ENCODE data around the gene CELF5. TPM values are rescaled to one million over a fixed set of nuclear protein-coding genes. Genes with fewer than 3 reads are reported as not detected.

CELF5 gene
- total RNA-seq, 1 experiment from 2014 or later, result 7.7 TPM

DNA sequence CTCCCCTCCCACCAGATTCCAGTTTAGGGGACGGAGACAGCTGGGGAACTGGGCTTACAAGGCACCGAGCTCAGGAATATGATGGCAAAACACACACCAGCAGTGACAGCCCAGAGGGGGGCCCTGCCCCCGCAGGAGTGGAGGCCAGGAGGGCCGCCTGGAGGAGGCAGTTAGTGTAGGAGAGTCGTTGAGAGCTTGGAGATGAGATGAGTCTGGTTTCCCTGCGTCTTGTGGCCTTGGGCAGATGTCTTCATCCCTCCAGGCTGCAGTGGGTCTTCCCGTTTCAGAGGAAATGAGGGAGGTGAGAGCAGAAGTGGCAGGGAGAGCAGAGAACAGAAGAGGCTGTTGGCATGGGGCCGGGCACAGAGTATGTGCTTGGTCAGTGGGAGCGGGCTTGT, 4.9 kb downstream of the CELF5 start:
- POLR2A ChIA-PET, result no interaction called here
- no peaks in the 10 kb centered on the region for H3K36me3 Mint-ChIP-seq
- peaks cover 8% of the 10 kb centered on the region for H3K4me1 Mint-ChIP-seq
- H3K27ac Mint-ChIP-seq, result no peak overlapping the region
- TF ChIP-seq NFE2L1 (CRISPR knock-in tag; IDR thresholded peaks at IDR 0.05) (no peak), ATF1 (CRISPR knock-in tag; IDR thresholded peaks at IDR 0.05) (no peak), NFYB (CRISPR knock-in tag; conservative IDR thresholded peaks at IDR 0.05; ENCODE audit: low read depth) (no peak), EMX1 (CRISPR knock-in tag; IDR thresholded peaks at IDR 0.05) (no peak), AR (CRISPR knock-in tag; IDR thresholded peaks at IDR 0.05) (no peak), ELF4 (CRISPR knock-in tag; IDR thresholded peaks at IDR 0.05; ENCODE audit: low read depth) (no peak), ZNF416 (CRISPR knock-in tag; IDR thresholded peaks at IDR 0.05) (no peak), SOX15 (CRISPR knock-in tag; IDR thresholded peaks at IDR 0.05) (no peak), ZMAT4 (CRISPR knock-in tag; IDR thresholded peaks at IDR 0.05) (no peak), ATF2 (CRISPR knock-in tag; IDR thresholded peaks at IDR 0.05; ENCODE audit: borderline replicate concordance, low read depth) (no peak), ATF3 (CRISPR knock-in tag; conservative IDR thresholded peaks at IDR 0.05) (no peak), ESRRA (CRISPR knock-in tag; IDR thresholded peaks at IDR 0.05; ENCODE audit: borderline replicate concordance) (no peak), FOXK1 (CRISPR knock-in tag; IDR thresholded peaks at IDR 0.05) (no peak), ZNF423 (CRISPR knock-in tag; IDR thresholded peaks at IDR 0.05) (no peak), KAT7 (CRISPR knock-in tag; IDR thresholded peaks at IDR 0.05; ENCODE audit: borderline replicate concordance) (no peak)
- TF ChIP-seq, protein P1, sequence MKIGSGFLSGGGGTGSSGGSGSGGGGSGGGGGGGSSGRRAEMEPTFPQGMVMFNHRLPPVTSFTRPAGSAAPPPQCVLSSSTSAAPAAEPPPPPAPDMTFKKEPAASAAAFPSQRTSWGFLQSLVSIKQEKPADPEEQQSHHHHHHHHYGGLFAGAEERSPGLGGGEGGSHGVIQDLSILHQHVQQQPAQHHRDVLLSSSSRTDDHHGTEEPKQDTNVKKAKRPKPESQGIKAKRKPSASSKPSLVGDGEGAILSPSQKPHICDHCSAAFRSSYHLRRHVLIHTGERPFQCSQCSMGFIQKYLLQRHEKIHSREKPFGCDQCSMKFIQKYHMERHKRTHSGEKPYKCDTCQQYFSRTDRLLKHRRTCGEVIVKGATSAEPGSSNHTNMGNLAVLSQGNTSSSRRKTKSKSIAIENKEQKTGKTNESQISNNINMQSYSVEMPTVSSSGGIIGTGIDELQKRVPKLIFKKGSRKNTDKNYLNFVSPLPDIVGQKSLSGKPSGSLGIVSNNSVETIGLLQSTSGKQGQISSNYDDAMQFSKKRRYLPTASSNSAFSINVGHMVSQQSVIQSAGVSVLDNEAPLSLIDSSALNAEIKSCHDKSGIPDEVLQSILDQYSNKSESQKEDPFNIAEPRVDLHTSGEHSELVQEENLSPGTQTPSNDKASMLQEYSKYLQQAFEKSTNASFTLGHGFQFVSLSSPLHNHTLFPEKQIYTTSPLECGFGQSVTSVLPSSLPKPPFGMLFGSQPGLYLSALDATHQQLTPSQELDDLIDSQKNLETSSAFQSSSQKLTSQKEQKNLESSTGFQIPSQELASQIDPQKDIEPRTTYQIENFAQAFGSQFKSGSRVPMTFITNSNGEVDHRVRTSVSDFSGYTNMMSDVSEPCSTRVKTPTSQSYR (CRISPR knock-in tag; IDR thresholded peaks at IDR 0.05), result no peak
- TF ChIP-seq, protein P2, sequence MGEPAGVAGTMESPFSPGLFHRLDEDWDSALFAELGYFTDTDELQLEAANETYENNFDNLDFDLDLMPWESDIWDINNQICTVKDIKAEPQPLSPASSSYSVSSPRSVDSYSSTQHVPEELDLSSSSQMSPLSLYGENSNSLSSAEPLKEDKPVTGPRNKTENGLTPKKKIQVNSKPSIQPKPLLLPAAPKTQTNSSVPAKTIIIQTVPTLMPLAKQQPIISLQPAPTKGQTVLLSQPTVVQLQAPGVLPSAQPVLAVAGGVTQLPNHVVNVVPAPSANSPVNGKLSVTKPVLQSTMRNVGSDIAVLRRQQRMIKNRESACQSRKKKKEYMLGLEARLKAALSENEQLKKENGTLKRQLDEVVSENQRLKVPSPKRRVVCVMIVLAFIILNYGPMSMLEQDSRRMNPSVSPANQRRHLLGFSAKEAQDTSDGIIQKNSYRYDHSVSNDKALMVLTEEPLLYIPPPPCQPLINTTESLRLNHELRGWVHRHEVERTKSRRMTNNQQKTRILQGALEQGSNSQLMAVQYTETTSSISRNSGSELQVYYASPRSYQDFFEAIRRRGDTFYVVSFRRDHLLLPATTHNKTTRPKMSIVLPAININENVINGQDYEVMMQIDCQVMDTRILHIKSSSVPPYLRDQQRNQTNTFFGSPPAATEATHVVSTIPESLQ (CRISPR knock-in tag; IDR thresholded peaks at IDR 0.05), result no peak
- TF ChIP-seq, protein P3, sequence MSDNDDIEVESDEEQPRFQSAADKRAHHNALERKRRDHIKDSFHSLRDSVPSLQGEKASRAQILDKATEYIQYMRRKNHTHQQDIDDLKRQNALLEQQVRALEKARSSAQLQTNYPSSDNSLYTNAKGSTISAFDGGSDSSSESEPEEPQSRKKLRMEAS (CRISPR knock-in tag; IDR thresholded peaks at IDR 0.05), result no peak
- TF ChIP-seq, protein P4, sequence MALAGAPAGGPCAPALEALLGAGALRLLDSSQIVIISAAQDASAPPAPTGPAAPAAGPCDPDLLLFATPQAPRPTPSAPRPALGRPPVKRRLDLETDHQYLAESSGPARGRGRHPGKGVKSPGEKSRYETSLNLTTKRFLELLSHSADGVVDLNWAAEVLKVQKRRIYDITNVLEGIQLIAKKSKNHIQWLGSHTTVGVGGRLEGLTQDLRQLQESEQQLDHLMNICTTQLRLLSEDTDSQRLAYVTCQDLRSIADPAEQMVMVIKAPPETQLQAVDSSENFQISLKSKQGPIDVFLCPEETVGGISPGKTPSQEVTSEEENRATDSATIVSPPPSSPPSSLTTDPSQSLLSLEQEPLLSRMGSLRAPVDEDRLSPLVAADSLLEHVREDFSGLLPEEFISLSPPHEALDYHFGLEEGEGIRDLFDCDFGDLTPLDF (CRISPR knock-in tag; IDR thresholded peaks at IDR 0.05), result no peak
- TF ChIP-seq, protein P5, sequence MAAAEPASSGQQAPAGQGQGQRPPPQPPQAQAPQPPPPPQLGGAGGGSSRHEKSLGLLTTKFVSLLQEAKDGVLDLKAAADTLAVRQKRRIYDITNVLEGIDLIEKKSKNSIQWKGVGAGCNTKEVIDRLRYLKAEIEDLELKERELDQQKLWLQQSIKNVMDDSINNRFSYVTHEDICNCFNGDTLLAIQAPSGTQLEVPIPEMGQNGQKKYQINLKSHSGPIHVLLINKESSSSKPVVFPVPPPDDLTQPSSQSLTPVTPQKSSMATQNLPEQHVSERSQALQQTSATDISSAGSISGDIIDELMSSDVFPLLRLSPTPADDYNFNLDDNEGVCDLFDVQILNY (CRISPR knock-in tag; IDR thresholded peaks at IDR 0.05), result no peak
- CTCF ChIA-PET, result interaction anchor here (0.5 to 4.4 kb wide), 7 partner anchors 19 to 279 kb away, joined by 3 to 30 read pairs (median 4); no protein-coding TSS in a partner anchor
- no peaks in the 10 kb centered on the region for H3K9me3 Mint-ChIP-seq
- DNase-seq (ENCODE audit: low spot score) (no peak), ATAC-seq (no peak)
- no peaks in the 10 kb centered on the region for H3K27me3 Mint-ChIP-seq (ENCODE audit: low read depth)
- H3K4me3 Mint-ChIP-seq, result no peak overlapping the region
